SK-N-SH (cell line): ENCODE results near the gene EEIG1. TPM values are rescaled to one million over a fixed set of nuclear protein-coding genes. Genes with fewer than 3 reads are reported as not detected.

ENCODE experiments used
- CTCF ChIA-PET: fragments of 300-600, 350-600 bp; formaldehyde crosslinking; extraction: SDS; loops from one replicate; lab custom pipeline; 2021; lab: Yijun Ruan, JAX
- POLR2A ChIA-PET: fragments of 350-600 bp; sonication (Branson Sonifier 250); formaldehyde crosslinking; extraction: SDS; loops from one replicate; lab custom pipeline; 2020; ENCODE audit warnings: antibody characterized with exemption, inconsistent platforms; lab: Yijun Ruan, JAX
- DNase-seq: peaks from one replicate; pipeline ENCODE4 v3.0.0; 2012
- H2AFZ ChIP-seq: fragments of 200-600 bp; sonication (generic); 2 replicates; pipeline ENCODE4 v1.8.1; 2016; ENCODE audit warnings: antibody characterized with exemption, mild to moderate bottlenecking, low read depth
- H3F3A ChIP-seq: fragments of 200-600 bp; sonication (generic); replicated peaks from 2 replicates; pipeline ENCODE3; 2016; ENCODE audit warnings: antibody characterized with exemption, mild to moderate bottlenecking; ENCODE audit not compliant: insufficient read depth
- H3K27ac ChIP-seq, 2 experiments: fragments of 200-500 bp in 1 of 2; fragments of 200-600 bp in 1 of 2; sonication (Bioruptor generic) in 1 of 2; sonication (generic), shearing (Covaris generic) in 1 of 2; 2 replicates each; pipeline versions ENCODE4 v1.5.1 to v1.6.1; 2014 to 2016; ENCODE audit warnings: low read depth in 2 of 2, inconsistent platforms in 1 of 2, low read length in 1 of 2, mild to moderate bottlenecking in 1 of 2, mixed read lengths in 1 of 2
- H3K27me3 ChIP-seq: fragments of 200-600 bp; sonication (generic), shearing (Covaris generic); 2 replicates; pipeline ENCODE4 v1.6.1; 2016; ENCODE audit warnings: mixed run types; ENCODE audit not compliant: insufficient read depth
- H3K36me3 ChIP-seq, 2 experiments: fragments of 200-500 bp in 1 of 2; fragments of 200-600 bp in 1 of 2; sonication (Bioruptor generic) in 1 of 2; sonication (generic) in 1 of 2; replicated peaks in 1 of 2; 2 replicates each; pipeline versions ENCODE3 to v1.5.1; 2014 to 2016; ENCODE audit warnings: low read length in 1 of 2, mild to moderate bottlenecking in 1 of 2; ENCODE audit not compliant: insufficient read depth in 2 of 2, control insufficient read depth in 1 of 2
- H3K4me1 ChIP-seq, 2 experiments: fragments of 200-500 bp in 1 of 2; fragments of 200-600 bp in 1 of 2; sonication (Bioruptor generic) in 1 of 2; sonication (generic), shearing (Covaris generic) in 1 of 2; 2 replicates each; pipeline versions ENCODE4 v1.5.1 to v1.6.1; 2014 to 2016; ENCODE audit warnings: low read depth in 1 of 2, low read length in 1 of 2, mixed run types in 1 of 2; ENCODE audit not compliant: insufficient read depth in 2 of 2, control insufficient read depth in 1 of 2
- H3K4me2 ChIP-seq: fragments of 200-600 bp; sonication (generic), shearing (Covaris generic); 2 replicates; pipeline ENCODE4 v1.6.1; 2017; ENCODE audit warnings: mixed run types
- H3K4me3 ChIP-seq, 2 experiments: fragments of 200-500 bp in 1 of 2; fragments of 200-600 bp in 1 of 2; sonication (Bioruptor generic) in 1 of 2; sonication (generic), shearing (Covaris generic) in 1 of 2; 2 replicates each; pipeline versions ENCODE4 v1.5.1 to v1.8.1; 2014 to 2016; ENCODE audit warnings: low read depth in 2 of 2, inconsistent platforms in 1 of 2, low read length in 1 of 2, mild to moderate bottlenecking in 1 of 2, mixed read lengths in 1 of 2, moderate library complexity in 1 of 2
- H3K79me2 ChIP-seq: fragments of 200-600 bp; sonication (generic); 2 replicates; pipeline ENCODE4 v1.8.1; 2017; ENCODE audit warnings: mild to moderate bottlenecking; ENCODE audit not compliant: insufficient read depth
- H3K9ac ChIP-seq: fragments of 200-600 bp; sonication (generic); 2 replicates; pipeline ENCODE4 v1.6.1; 2017; ENCODE audit warnings: mixed run types
- H3K9me2 ChIP-seq: fragments of 200-600 bp; sonication (generic); 2 replicates; pipeline ENCODE4 v1.6.1; 2017; ENCODE audit warnings: mixed run types
- H3K9me3 ChIP-seq: fragments of 200-600 bp; sonication (generic); 2 replicates; pipeline ENCODE4 v1.6.1; 2017; ENCODE audit warnings: mixed run types, mild to moderate bottlenecking, moderate library complexity
- H4K20me1 ChIP-seq: fragments of 200-600 bp; sonication (generic); 2 replicates; pipeline ENCODE4 v1.6.1; 2017; ENCODE audit warnings: mild to moderate bottlenecking, mixed run types; ENCODE audit not compliant: insufficient read depth
- CHD2 ChIP-seq: fragments of 150-350 bp; IDR thresholded peaks from 2 replicates; pipeline ENCODE4 v1.6.1; 2018; ENCODE audit warnings: low read length; ENCODE audit not compliant: partially characterized antibody
- ELF1 ChIP-seq: IDR thresholded peaks from 2 replicates; pipeline ENCODE4 v1.4.0; 2012
- EP300 ChIP-seq, 2 experiments: IDR thresholded peaks; 2 replicates each; pipeline versions ENCODE4 v1.4.0 to v1.6.1; 2012; ENCODE audit warnings: borderline replicate concordance in 1 of 2, low read depth in 1 of 2, low read length in 1 of 2
- FOSL2 ChIP-seq: IDR thresholded peaks from 2 replicates; pipeline ENCODE4 v1.4.0; 2012; ENCODE audit warnings: low read depth, mild to moderate bottlenecking, moderate library complexity, borderline replicate concordance
- GATA2 ChIP-seq: sonication (generic); formaldehyde crosslinking; IDR thresholded peaks from 2 replicates; pipeline ENCODE4 v1.5.0; 2020; ENCODE audit warnings: mild to moderate bottlenecking, missing genetic modification reagents
- MEF2A ChIP-seq: IDR thresholded peaks from 2 replicates; pipeline ENCODE4 v1.4.0; 2012; ENCODE audit warnings: low read depth, borderline replicate concordance
- MXI1 ChIP-seq: IDR thresholded peaks from 2 replicates; pipeline ENCODE4 v1.6.1; 2012; ENCODE audit warnings: mild to moderate bottlenecking, low read depth, low read length, improper control_type of control experiment
- NFIC ChIP-seq: IDR thresholded peaks from 2 replicates; pipeline ENCODE4 v1.4.0; 2012; ENCODE audit warnings: borderline replicate concordance
- NRF1 ChIP-seq: IDR thresholded peaks from 2 replicates; pipeline ENCODE4 v1.6.1; 2012; ENCODE audit warnings: low read depth, mild to moderate bottlenecking, low read length
- RFX5 ChIP-seq: IDR thresholded peaks from 2 replicates; pipeline ENCODE4 v1.6.1; 2012; ENCODE audit warnings: mild to moderate bottlenecking, improper control_type of control experiment, low read length
- RXRA ChIP-seq: IDR thresholded peaks from 2 replicates; pipeline ENCODE4 v1.4.0; 2012; ENCODE audit warnings: low read depth, mild to moderate bottlenecking, borderline replicate concordance
- SMC3 ChIP-seq: IDR thresholded peaks from 2 replicates; pipeline ENCODE4 v1.6.1; 2012; ENCODE audit warnings: low read depth, low read length, improper control_type of control experiment
- TAF1 ChIP-seq: IDR thresholded peaks from 2 replicates; pipeline ENCODE4 v1.6.1; 2012; ENCODE audit warnings: low read depth, mild to moderate bottlenecking, low read length, moderate library complexity, borderline replicate concordance
- TCF12 ChIP-seq: IDR thresholded peaks from 2 replicates; pipeline ENCODE4 v1.4.0; 2012
- TEAD4 ChIP-seq: IDR thresholded peaks from 2 replicates; pipeline ENCODE4 v1.4.0; 2012; ENCODE audit warnings: mild to moderate bottlenecking, borderline replicate concordance; ENCODE audit not compliant: insufficient read depth
- YY1 ChIP-seq: IDR thresholded peaks from 2 replicates; pipeline ENCODE4 v1.4.0; 2012; ENCODE audit warnings: low read depth, mild to moderate bottlenecking
- WGBS: methylation state at CpG from one replicate; pipeline ENCODE4 v1.1.6; 2017; ENCODE audit warnings: low lambda C conversion rate; 5-methylcytosine and 5-hydroxymethylcytosine counted together
- polyA plus RNA-seq, 3 experiments: library from polyadenylated mRNA; depleted of rRNA; stranded (reverse); fragments of >200 nt; gene quantifications; 2 replicates each; pipeline ENCODE4 v1.2.3, GENCODE V29; 2012
- TF ChIP-seq, protein P1 (sequence below): IDR thresholded peaks from 2 replicates; pipeline ENCODE4 v1.4.0; 2012; ENCODE audit warnings: low read depth
- TF ChIP-seq, protein P2 (sequence below): IDR thresholded peaks from 2 replicates; pipeline ENCODE4 v1.4.0; 2012; ENCODE audit warnings: low read depth, borderline replicate concordance
- TF ChIP-seq, protein P3 (sequence below): IDR thresholded peaks from 2 replicates; pipeline ENCODE4 v1.4.0; 2012; ENCODE audit warnings: low read depth, borderline replicate concordance

Gene EEIG1
- polyA plus RNA-seq, 1 of the 3 experiments (the other 2 are of a cell fraction) = 26.2 TPM

DNA sequence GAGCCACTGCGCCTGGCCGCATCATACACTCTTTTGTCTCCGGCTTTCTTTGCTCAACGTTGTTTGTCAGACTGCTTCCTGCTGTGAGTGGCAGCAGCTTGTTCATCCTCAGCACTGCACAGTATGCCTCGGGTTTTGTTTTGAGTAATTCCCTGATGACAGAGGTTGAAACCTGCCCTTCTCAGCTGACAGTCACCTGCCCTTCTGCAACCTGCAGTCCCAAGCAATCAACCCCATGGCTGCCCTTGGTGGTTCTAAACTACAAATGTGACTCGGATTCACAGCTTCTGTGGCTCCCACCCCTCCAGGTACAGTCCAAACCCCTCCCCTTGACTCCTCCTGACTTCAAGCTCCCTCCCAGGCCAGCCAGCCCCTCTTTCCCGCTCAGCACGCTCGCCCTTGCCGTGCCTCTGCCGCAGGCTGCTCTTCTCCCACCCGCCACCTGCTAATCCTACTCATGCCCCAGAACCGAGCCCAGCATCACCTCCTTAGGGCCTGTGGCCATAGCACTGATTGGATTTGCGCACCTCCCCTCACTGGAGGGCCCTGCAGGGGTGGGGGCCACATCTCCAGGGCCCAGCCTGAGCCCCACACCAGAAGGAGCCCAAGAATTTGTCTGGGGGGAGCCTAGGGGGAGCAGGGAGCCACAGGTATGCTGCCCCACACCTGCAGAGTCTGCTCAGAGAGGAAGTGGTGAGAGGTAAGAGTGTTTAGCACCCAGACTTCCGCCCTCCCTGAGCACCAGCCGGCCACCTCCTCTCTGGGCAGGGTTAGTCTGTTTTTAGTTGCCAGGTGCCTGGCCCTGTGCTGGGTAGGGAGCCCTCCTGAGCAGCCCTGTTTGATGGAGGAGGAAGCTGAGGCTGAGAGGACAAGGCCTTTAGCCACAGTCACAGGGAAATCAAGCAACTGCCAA lies 10.1 kb downstream of the EEIG1 start:
- H3F3A ChIP-seq = peaks cover 15% of the 10 kb centered on the region
- TF ChIP-seq NRF1 = no peak
- TF ChIP-seq MXI1 = no peak
- TF ChIP-seq, protein P1, sequence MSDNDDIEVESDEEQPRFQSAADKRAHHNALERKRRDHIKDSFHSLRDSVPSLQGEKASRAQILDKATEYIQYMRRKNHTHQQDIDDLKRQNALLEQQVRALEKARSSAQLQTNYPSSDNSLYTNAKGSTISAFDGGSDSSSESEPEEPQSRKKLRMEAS = no peak
- no peak for TF ChIP-seq NFIC
- no peak for TF ChIP-seq MEF2A
- TF ChIP-seq, protein P2, sequence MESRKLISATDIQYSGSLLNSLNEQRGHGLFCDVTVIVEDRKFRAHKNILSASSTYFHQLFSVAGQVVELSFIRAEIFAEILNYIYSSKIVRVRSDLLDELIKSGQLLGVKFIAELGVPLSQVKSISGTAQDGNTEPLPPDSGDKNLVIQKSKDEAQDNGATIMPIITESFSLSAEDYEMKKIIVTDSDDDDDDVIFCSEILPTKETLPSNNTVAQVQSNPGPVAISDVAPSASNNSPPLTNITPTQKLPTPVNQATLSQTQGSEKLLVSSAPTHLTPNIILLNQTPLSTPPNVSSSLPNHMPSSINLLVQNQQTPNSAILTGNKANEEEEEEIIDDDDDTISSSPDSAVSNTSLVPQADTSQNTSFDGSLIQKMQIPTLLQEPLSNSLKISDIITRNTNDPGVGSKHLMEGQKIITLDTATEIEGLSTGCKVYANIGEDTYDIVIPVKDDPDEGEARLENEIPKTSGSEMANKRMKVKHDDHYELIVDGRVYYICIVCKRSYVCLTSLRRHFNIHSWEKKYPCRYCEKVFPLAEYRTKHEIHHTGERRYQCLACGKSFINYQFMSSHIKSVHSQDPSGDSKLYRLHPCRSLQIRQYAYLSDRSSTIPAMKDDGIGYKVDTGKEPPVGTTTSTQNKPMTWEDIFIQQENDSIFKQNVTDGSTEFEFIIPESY = no peak
- TF ChIP-seq ELF1 = no peak
- H3K79me2 ChIP-seq = peaks cover 93% of the 10 kb centered on the region
- peak overlapping the region; percentile 91 to 93 for H3K27ac ChIP-seq
- peaks cover 92 to 100% of the 10 kb centered on the region in 2 experiments for H3K4me1 ChIP-seq
- no peak overlapping the region; a peak in 1 of 4 replicates for H3K4me3 ChIP-seq
- no peaks in the 10 kb centered on the region for H3K9me2 ChIP-seq
- H3K9ac ChIP-seq = no peak overlapping the region
- no peaks in the 10 kb centered on the region for H3K27me3 ChIP-seq
- H3K9me3 ChIP-seq = no peaks in the 10 kb centered on the region
- DNase-seq = peak; percentile 10
- ChIA-PET CTCF (interaction anchor here (0.9 to 7.9 kb wide), 4 partner anchors 9 to 147 kb away, joined by 3 to 75 read pairs (median 10); partner anchors contain the start of gene EEIG1), POLR2A (no interaction called here)
- no peak overlapping the region for H3K4me2 ChIP-seq
- 77% methylated on average over 16 of the region's 16 CpGs for WGBS
- peaks cover 47% of the 10 kb centered on the region for H4K20me1 ChIP-seq
- no peaks in the 10 kb centered on the region for H3K36me3 ChIP-seq
- H2AFZ ChIP-seq = no peak overlapping the region

DNA sequence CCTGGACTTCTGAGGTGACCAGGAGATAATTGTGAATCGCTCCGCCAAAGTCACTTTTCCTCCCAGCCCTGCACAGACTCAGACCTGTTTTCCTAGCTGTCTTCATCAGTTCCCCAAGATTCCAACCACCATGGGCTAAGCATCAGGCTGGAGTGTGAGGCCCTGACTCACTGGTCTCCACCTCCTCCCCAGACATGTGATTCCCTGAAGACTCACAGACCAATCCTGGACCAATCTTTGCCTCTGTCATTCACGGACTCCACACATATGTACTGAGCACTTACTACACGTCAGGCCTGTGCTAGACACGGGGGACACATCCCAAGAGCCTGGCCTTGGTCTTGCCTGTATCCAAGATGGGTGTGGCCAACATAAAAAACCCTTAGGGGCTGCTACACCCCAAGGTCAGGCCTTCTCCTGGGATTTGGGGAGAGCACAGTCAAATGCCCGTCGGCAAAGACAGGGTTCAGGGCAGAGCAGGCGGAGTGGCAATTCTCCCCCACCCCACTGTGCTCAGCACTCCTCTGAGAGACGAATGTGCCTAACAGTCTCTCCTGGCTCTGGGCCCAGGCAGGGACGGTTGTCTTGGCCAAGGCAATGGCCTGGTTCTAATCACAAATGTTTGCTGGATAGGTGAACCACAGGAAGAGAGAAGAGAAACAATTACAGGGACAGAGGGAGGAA lies 11.9 kb downstream of the EEIG1 start:
- Histone ChIP-seq H2AFZ (no peak overlapping the region), H3K4me3 (no peak overlapping the region), H3K79me2 (peaks cover 90% of the 10 kb centered on the region), H3K9me2 (no peaks in the 10 kb centered on the region), H3K9ac (0 out of 2 replicates have a peak overlapping the region, but pooled peaks have one; percentile 34), H3K9me3 (no peaks in the 10 kb centered on the region), H3K27ac (peak overlapping the region; percentile 91 to 93), H3F3A (peaks cover 15% of the 10 kb centered on the region), H4K20me1 (peaks cover 29% of the 10 kb centered on the region), H3K36me3 (no peaks in the 10 kb centered on the region), H3K4me2 (peak overlapping the region; percentile 77), H3K4me1 (peaks cover 88 to 97% of the 10 kb centered on the region in 2 experiments), H3K27me3 (no peaks in the 10 kb centered on the region)
- POLR2A ChIA-PET = interaction anchor here (1.7 kb wide), 1 partner anchor 13 kb away, joined by 3 read pairs; no protein-coding TSS in a partner anchor
- WGBS = 36% methylated on average over 10 of the region's 10 CpGs
- DNase-seq = peak; percentile 51
- CTCF ChIA-PET = interaction anchor here (0.5 to 7.9 kb wide), 3 partner anchors 26 to 74 kb away, joined by 3 to 75 read pairs (median 14); no protein-coding TSS in a partner anchor
- TF ChIP-seq RXRA (no peak), EP300 (IDR thresholded peaks at IDR 0.05; ENCODE audit: borderline replicate concordance in 1 of 2, low read depth in 1 of 2, low read length in 1 of 2) (0 out of 4 replicates have a peak, but pooled peaks of 1 of the 2 experiments have one; percentile 33), TAF1 (0 out of 2 replicates have a peak, but pooled peaks have one; percentile 9), TCF12 (peak; percentile 52; the same call in 1 of the 2 replicates), GATA2 (no peak), YY1 (no peak), FOSL2 (peak; percentile 30; the same call in 1 of the 2 replicates), TEAD4 (no peak), SMC3 (0 out of 2 replicates have a peak, but pooled peaks have one; percentile 0), NFIC (peak; percentile 72), CHD2 (no peak), NRF1 (no peak), RFX5 (no peak)
- TF ChIP-seq, protein P1 = peak; percentile 78
- TF ChIP-seq, protein P3, sequence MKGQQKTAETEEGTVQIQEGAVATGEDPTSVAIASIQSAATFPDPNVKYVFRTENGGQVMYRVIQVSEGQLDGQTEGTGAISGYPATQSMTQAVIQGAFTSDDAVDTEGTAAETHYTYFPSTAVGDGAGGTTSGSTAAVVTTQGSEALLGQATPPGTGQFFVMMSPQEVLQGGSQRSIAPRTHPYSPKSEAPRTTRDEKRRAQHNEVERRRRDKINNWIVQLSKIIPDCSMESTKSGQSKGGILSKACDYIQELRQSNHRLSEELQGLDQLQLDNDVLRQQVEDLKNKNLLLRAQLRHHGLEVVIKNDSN = peak; percentile 67; the same call in 1 of the 2 replicates
